ENCODE data around the gene MIDN. TPM values are rescaled to one million over a fixed set of nuclear protein-coding genes. Genes with fewer than 3 reads are reported as not detected.

Gene MIDN
- total RNA-seq, 1 donor from 2014 or later: 204 TPM

DNA sequence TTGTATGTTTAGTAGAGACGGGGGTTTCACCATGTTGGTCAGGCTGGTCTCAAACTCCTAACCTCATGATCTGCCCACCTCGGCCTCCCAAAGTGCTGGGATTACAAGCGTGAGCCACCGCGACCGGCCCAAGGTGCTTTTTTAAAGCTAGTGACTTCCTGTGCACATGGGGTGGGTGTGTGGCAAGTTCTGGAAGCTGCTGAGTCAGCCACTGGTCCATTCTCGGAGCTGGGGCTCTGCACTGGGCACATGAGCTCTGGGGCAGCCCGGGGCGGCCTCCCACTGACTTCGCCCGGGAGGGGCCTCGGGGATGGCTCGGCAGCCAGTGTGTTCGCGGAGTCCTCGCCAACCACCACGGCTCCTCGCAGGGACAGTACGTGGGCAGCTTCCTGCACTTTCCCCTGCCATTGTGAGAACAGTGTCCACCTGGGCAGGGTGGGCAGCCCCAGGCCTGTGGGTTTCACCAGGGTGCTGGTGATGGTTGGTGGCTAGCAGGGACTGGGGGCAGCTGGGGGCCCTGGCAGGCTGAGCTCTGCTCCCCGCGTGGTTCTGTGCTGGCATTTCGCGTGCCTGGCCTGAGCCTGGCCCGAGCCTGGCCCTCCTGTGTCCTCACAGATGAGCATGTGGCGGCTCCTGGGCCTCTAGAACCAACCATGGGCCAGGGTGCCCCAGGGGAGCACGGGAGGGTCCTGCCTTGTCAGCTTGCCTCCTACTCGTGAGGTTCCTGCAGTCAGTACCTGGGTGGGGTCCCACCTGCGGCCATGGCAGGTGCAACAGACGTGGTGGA is 22.8 kb upstream of the MIDN start:
- Mint-ChIP-seq H3K9me3 (ENCODE audit: unreplicated experiment) (no peaks in the 10 kb centered on the region), H3K27me3 (ENCODE audit: unreplicated experiment) (peaks cover 2% of the 10 kb centered on the region), H3K4me3 (ENCODE audit: unreplicated experiment) (no peak overlapping the region), H3K27ac (ENCODE audit: unreplicated experiment) (no peak overlapping the region), H3K36me3 (ENCODE audit: low read depth, unreplicated experiment) (peaks cover 4% of the 10 kb centered on the region), H3K4me1 (ENCODE audit: unreplicated experiment) (no peaks in the 10 kb centered on the region)
- DNase-seq (ENCODE audit: low spot score): no peak
- TF ChIP-seq, protein P1, sequence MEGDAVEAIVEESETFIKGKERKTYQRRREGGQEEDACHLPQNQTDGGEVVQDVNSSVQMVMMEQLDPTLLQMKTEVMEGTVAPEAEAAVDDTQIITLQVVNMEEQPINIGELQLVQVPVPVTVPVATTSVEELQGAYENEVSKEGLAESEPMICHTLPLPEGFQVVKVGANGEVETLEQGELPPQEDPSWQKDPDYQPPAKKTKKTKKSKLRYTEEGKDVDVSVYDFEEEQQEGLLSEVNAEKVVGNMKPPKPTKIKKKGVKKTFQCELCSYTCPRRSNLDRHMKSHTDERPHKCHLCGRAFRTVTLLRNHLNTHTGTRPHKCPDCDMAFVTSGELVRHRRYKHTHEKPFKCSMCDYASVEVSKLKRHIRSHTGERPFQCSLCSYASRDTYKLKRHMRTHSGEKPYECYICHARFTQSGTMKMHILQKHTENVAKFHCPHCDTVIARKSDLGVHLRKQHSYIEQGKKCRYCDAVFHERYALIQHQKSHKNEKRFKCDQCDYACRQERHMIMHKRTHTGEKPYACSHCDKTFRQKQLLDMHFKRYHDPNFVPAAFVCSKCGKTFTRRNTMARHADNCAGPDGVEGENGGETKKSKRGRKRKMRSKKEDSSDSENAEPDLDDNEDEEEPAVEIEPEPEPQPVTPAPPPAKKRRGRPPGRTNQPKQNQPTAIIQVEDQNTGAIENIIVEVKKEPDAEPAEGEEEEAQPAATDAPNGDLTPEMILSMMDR (IDR thresholded peaks at IDR 0.05; ENCODE audit: unreplicated experiment): no peak

DNA sequence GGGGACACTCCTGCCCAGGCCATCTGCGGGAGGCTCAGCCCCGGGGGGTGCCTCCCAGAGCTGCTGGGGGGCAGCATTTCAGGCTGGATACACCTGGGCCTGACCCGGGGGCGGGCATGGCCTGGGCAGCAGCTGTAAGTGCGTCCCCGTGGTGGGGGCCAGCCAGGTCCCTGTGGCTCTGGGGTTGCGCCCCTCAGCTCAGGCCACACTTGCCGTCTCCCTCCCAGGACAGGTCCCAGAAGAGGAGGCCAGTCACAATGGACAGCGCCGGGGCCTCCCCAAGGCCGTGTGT is 22.2 kb upstream of the MIDN start:
- Mint-ChIP-seq H3K9me3 (ENCODE audit: unreplicated experiment) (no peaks in the 10 kb centered on the region), H3K27me3 (ENCODE audit: unreplicated experiment) (peaks cover 2% of the 10 kb centered on the region), H3K4me3 (ENCODE audit: unreplicated experiment) (no peak overlapping the region), H3K27ac (ENCODE audit: unreplicated experiment) (no peak overlapping the region), H3K36me3 (ENCODE audit: low read depth, unreplicated experiment) (peaks cover 4% of the 10 kb centered on the region), H3K4me1 (ENCODE audit: unreplicated experiment) (no peaks in the 10 kb centered on the region)
- TF ChIP-seq, protein P1 (IDR thresholded peaks at IDR 0.05; ENCODE audit: unreplicated experiment): no peak
- DNase-seq (ENCODE audit: low spot score): no peak

DNA sequence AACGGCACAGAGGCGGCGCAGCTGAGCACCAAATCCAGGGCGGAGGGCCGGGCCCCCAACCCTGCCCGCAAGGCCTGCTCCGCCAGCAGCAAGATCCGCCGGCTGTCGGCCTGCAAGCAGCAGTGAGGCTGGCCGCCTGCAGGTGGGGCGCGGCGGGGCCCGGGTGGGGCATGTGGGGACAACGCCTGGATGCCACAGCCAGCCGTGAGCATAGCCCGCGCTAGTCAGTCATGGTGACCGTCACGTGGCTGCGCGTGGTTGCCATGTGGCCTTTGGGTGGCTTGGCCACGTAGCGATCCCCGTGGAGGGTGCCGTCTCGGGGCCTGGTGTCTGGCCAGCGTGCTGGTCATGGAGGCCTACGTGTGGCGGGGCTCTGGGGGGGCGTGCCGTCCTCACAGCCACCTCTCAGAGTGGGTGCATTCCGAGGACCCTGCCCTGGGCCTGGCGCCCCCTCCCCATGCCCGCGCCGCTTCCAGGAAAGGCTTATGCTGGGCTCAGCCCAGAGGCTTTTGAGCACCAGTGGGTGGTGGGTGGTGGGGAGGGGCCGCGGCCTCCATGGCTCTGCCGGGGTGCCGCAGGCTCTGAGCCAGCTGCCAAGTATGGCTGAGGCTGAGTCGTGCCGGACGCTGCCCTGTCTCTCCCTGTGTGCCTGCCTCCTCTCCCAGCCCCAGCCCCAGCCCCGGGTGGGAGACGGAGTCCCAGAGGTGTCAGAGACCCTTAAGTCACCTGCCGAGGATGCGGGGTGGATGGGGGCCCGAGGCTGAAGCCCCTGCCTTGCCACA is 21.7 kb upstream of the MIDN start:
- Mint-ChIP-seq H3K36me3 (ENCODE audit: low read depth, unreplicated experiment) (peaks cover 4% of the 10 kb centered on the region), H3K4me3 (ENCODE audit: unreplicated experiment) (no peak overlapping the region), H3K4me1 (ENCODE audit: unreplicated experiment) (no peaks in the 10 kb centered on the region), H3K9me3 (ENCODE audit: unreplicated experiment) (no peaks in the 10 kb centered on the region), H3K27ac (ENCODE audit: unreplicated experiment) (no peak overlapping the region), H3K27me3 (ENCODE audit: unreplicated experiment) (peaks cover 2% of the 10 kb centered on the region)
- no peak for DNase-seq (ENCODE audit: low spot score)
- TF ChIP-seq, protein P1 (IDR thresholded peaks at IDR 0.05; ENCODE audit: unreplicated experiment): no peak

DNA sequence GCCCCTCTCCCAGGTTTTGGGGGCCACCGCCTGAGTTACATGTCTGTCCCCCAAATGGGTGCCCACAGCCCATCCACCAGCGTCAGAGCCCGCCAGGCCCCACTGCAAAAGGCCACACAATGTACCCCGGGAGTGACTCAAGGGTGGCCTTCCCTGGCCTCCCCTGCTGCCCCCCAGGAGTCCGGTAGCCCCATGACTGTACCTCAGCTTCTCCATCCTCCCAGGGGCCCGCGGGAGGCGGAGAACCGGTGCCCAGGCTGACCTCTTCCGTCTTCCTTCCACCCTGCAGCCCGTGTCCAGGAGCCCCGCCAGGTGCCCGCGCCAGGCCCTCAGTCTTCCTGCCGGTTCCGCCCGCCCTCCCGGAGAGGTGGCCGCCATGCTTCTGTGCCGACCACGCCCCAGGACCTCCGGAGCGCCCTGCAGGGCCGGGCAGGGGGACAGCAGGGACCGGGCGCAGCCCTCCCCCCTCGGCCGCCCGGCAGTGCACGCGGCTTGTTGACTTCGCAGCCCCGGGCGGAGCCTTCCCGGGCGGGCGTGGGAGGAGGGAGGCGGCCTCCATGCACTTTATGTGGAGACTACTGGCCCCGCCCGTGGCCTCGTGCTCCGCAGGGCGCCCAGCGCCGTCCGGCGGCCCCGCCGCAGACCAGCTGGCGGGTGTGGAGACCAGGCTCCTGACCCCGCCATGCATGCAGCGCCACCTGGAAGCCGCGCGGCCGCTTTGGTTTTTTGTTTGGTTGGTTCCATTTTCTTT is 20.9 kb upstream of the MIDN start:
- H3K9me3 Mint-ChIP-seq (ENCODE audit: unreplicated experiment): no peaks in the 10 kb centered on the region
- TF ChIP-seq, protein P1 (IDR thresholded peaks at IDR 0.05; ENCODE audit: unreplicated experiment): no peak
- H3K4me1 Mint-ChIP-seq (ENCODE audit: unreplicated experiment): no peaks in the 10 kb centered on the region
- DNase-seq (ENCODE audit: low spot score): no peak
- H3K27me3 Mint-ChIP-seq (ENCODE audit: unreplicated experiment): peaks cover 2% of the 10 kb centered on the region
- H3K36me3 Mint-ChIP-seq (ENCODE audit: low read depth, unreplicated experiment): peaks cover 4% of the 10 kb centered on the region
- no peak overlapping the region for H3K4me3 Mint-ChIP-seq (ENCODE audit: unreplicated experiment)
- H3K27ac Mint-ChIP-seq (ENCODE audit: unreplicated experiment): no peak overlapping the region
